K562 (cell line): ENCODE results near the gene PHACTR2. TPM values are rescaled to one million over a fixed set of nuclear protein-coding genes. Genes with fewer than 3 reads are reported as not detected.

Experiments
- ARNT ChIP-seq, 2 experiments: fragments of 450-650 bp; IDR thresholded peaks; 2 replicates each; pipeline ENCODE4 v1.6.1; 2016; ENCODE audit warnings: mild to moderate bottlenecking in 1 of 2
- FUS ChIP-seq: fragments of 200-400 bp; formaldehyde crosslinking; optimal IDR thresholded peaks from 2 replicates; pipeline ENCODE3; 2017; ENCODE audit warnings: low read depth, low read length
- NFRKB ChIP-seq: fragments of 450-650 bp; IDR thresholded peaks from 2 replicates; pipeline ENCODE4 v1.6.1; 2016; ENCODE audit warnings: low read depth
- STAT6 ChIP-seq: sonication (generic); formaldehyde crosslinking; IDR thresholded peaks from 2 replicates; pipeline ENCODE4 v1.8.1; 2023; ENCODE audit warnings: mild to moderate bottlenecking, missing genetic modification reagents
- TCFL5 ChIP-seq: fragments of 250-450 bp; sonication (Bioruptor Pico); conservative IDR thresholded peaks from 2 replicates; pipeline ENCODE4 v1.6.1; 2021; ENCODE audit warnings: mild to moderate bottlenecking, moderate library complexity, matching md5 sums
- ZBTB11 ChIP-seq, 3 experiments: fragments of 200-800 bp in 1 of 3; fragments of 250-450 bp in 1 of 3; fragments of 450-650 bp in 1 of 3; sonication (Bioruptor Pico) in 1 of 3; sonication (Bioruptor generic) in 1 of 3; formaldehyde crosslinking in 1 of 3; IDR thresholded peaks; 2 replicates each; pipeline versions ENCODE4 v1.6.1 to v1.8.0; 2016 to 2022; ENCODE audit warnings: mild to moderate bottlenecking in 2 of 3, missing genetic modification characterization in 2 of 3, missing compliant biosample characterization in 1 of 3, moderate library complexity in 1 of 3
- ZNF347 ChIP-seq: fragments of 450-650 bp; formaldehyde crosslinking; IDR thresholded peaks from 2 replicates; pipeline ENCODE4 v1.4.0; 2020; ENCODE audit warnings: low read depth, mild to moderate bottlenecking, moderate library complexity
- ZNF76 ChIP-seq: fragments of 250-450 bp; sonication (Bioruptor Pico); IDR thresholded peaks from 2 replicates; pipeline ENCODE4 v1.4.0; 2020; ENCODE audit warnings: mild to moderate bottlenecking, moderate library complexity, borderline replicate concordance
- polyA plus RNA-seq, 8 experiments: library from polyadenylated mRNA; depleted of rRNA in 4 of 8; stranded (reverse) in 5 of 8; unstranded in 3 of 8; fragments of >200 nt; fragmentation: Nextera tagmentation in 2 of 8; fragmentation: Illumina TruSeq in 1 of 8; extraction: Ambion mirVana in 2 of 8; extraction: Trizol in 1 of 8; gene quantifications; 2 replicates each; pipeline versions ENCODE4 v1.2.1 to v1.2.3, GENCODE V29; 2011 to 2014; ENCODE audit warnings: inconsistent platforms in 1 of 8, missing spikeins in 1 of 8
- total RNA-seq, 7 experiments: library from RNA; depleted of rRNA in 6 of 7; stranded (reverse); fragments of >200 nt in 6 of 7; fragmentation: Illumina TruSeq in 2 of 7; extraction: Trizol in 2 of 7; gene quantifications; 2 replicates each; pipeline versions ENCODE4 v1.2.1 to v1.2.3, GENCODE V29; 2011 to 2021; ENCODE audit warnings: low replicate concordance in 1 of 7
- TF ChIP-seq, protein P1 (sequence below): fragments of 450-650 bp; formaldehyde crosslinking; IDR thresholded peaks from 2 replicates; pipeline ENCODE4 v1.4.0; 2022; ENCODE audit warnings: missing genetic modification characterization
- TF ChIP-seq, protein P2 (sequence below): sonication (generic); formaldehyde crosslinking; IDR thresholded peaks from 2 replicates; pipeline ENCODE4 v1.4.0; 2020; ENCODE audit warnings: mild to moderate bottlenecking, missing genetic modification reagents
- TF ChIP-seq, protein P3 (sequence below): IDR thresholded peaks from 2 replicates; pipeline ENCODE4 v1.6.1; 2014; ENCODE audit warnings: antibody characterized with exemption

The PHACTR2 gene
- total and polyA plus RNA-seq, 9 of the 15 experiments (the other 6 are each of a cell fraction or from before 2014, with no cell fraction given): 5.3 to 52.5 (median 22.9) TPM

DNA sequence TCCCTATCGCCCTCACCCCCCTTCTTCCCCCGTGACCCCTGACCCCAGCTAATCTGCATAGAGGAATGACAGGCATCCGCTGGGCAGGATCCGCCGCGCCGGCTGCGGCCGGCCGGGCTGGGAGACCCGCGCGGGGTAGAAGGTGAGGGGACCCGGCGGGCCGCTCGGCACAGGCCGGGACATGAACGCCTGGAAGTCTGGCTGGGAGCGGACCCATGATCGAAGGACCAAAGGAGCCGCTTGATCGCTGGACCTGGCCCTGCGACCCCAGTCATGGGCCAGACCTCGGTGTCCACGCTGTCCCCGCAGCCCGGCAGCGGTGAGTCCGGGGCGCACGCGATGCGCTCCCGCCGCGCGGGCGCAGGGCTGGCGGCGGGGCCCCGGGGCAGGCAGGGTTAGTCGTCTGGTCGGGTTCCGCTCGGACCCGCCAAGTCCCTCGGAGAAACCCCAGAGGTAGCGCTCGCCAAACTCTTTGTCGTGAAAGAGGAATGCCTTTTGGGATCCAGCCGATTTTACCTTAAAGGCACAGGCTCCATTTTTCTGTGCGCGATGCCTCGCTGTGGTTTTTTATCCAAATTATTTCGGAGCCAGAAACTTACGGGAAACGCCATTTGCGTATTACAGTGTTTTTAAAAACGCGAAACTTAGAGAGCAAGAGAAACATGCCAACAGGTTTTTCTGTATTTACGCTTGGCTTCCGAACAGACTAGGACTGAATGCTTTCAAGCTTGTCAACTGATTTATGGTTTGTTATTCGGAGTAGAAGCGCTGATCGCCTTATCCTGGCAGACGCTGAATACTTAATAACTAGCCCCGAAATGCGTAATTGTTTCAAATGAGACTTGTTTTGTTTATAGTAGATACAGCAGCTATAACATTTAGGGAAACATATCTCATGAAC is at the start of gene PHACTR2 (continued):
- TF ChIP-seq, protein P1, sequence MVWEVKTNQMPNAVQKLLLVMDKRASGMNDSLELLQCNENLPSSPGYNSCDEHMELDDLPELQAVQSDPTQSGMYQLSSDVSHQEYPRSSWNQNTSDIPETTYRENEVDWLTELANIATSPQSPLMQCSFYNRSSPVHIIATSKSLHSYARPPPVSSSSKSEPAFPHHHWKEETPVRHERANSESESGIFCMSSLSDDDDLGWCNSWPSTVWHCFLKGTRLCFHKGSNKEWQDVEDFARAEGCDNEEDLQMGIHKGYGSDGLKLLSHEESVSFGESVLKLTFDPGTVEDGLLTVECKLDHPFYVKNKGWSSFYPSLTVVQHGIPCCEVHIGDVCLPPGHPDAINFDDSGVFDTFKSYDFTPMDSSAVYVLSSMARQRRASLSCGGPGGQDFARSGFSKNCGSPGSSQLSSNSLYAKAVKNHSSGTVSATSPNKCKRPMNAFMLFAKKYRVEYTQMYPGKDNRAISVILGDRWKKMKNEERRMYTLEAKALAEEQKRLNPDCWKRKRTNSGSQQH (CRISPR knock-in tag): no peak
- TF ChIP-seq STAT6 (CRISPR knock-in tag) (0 out of 2 replicates have a peak, but pooled peaks have one; percentile 25), ARNT (IDR thresholded peaks at IDR 0.05) (no peak), FUS (no peak), ZBTB11 (CRISPR knock-in tag; IDR thresholded peaks at IDR 0.05) (0 out of 6 replicates have a peak, but pooled peaks of 1 of the 3 experiments have one; percentile 29), ZNF76 (CRISPR knock-in tag) (peak; percentile 73; the same call in 1 of the 2 replicates), ZNF347 (CRISPR knock-in tag) (no peak), TCFL5 (CRISPR knock-in tag) (no peak), NFRKB (0 out of 2 replicates have a peak, but pooled peaks have one; percentile 10)
- TF ChIP-seq, protein P2, sequence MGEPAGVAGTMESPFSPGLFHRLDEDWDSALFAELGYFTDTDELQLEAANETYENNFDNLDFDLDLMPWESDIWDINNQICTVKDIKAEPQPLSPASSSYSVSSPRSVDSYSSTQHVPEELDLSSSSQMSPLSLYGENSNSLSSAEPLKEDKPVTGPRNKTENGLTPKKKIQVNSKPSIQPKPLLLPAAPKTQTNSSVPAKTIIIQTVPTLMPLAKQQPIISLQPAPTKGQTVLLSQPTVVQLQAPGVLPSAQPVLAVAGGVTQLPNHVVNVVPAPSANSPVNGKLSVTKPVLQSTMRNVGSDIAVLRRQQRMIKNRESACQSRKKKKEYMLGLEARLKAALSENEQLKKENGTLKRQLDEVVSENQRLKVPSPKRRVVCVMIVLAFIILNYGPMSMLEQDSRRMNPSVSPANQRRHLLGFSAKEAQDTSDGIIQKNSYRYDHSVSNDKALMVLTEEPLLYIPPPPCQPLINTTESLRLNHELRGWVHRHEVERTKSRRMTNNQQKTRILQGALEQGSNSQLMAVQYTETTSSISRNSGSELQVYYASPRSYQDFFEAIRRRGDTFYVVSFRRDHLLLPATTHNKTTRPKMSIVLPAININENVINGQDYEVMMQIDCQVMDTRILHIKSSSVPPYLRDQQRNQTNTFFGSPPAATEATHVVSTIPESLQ (CRISPR knock-in tag): 0 out of 2 replicates have a peak, but pooled peaks have one; percentile 38
- TF ChIP-seq, protein P3, sequence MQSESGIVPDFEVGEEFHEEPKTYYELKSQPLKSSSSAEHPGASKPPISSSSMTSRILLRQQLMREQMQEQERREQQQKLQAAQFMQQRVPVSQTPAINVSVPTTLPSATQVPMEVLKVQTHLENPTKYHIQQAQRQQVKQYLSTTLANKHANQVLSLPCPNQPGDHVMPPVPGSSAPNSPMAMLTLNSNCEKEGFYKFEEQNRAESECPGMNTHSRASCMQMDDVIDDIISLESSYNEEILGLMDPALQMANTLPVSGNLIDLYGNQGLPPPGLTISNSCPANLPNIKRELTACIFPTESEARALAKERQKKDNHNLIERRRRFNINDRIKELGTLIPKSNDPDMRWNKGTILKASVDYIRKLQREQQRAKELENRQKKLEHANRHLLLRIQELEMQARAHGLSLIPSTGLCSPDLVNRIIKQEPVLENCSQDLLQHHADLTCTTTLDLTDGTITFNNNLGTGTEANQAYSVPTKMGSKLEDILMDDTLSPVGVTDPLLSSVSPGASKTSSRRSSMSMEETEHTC: no peak
